H9 (cell line): ENCODE results near the gene LRFN3. TPM values are rescaled to one million over a fixed set of nuclear protein-coding genes. Genes with fewer than 3 reads are reported as not detected.

ENCODE experiments used
- DNase-seq: peaks from one replicate; pipeline ENCODE4 v3.0.0-alpha.2; 2017
- H2AFZ ChIP-seq: one replicate; pipeline ENCODE4 v1.6.1; 2013; ENCODE audit warnings: mild to moderate bottlenecking, low read length, control low read depth, moderate library complexity
- H2AK5ac ChIP-seq: 2 replicates; pipeline ENCODE4 v1.6.1; 2013; ENCODE audit warnings: low read length, control low read depth, mixed read lengths; ENCODE audit not compliant: insufficient read length
- H2BK120ac ChIP-seq: one replicate; pipeline ENCODE4 v1.6.1; 2013; ENCODE audit warnings: low read depth, mild to moderate bottlenecking, low read length, control low read depth, inconsistent platforms; ENCODE audit not compliant: poor library complexity, severe bottlenecking
- H2BK12ac ChIP-seq: 2 replicates; pipeline ENCODE4 v1.6.1; 2013; ENCODE audit warnings: low read length, control low read depth, mixed read lengths, low read depth; ENCODE audit not compliant: insufficient read length
- H2BK15ac ChIP-seq: 2 replicates; pipeline ENCODE4 v1.6.1; 2013; ENCODE audit warnings: low read depth, low read length, control low read depth
- H2BK20ac ChIP-seq: one replicate; pipeline ENCODE4 v1.6.1; 2013; ENCODE audit warnings: low read depth, mild to moderate bottlenecking, low read length, control low read depth, inconsistent platforms; ENCODE audit not compliant: poor library complexity, severe bottlenecking
- H2BK5ac ChIP-seq: 2 replicates; pipeline ENCODE4 v1.6.1; 2013; ENCODE audit warnings: low read length, control low read depth, mixed read lengths; ENCODE audit not compliant: insufficient read length
- H3K14ac ChIP-seq: 2 replicates; pipeline ENCODE4 v1.6.1; 2013; ENCODE audit warnings: low read length, control low read depth; ENCODE audit not compliant: insufficient read depth
- H3K18ac ChIP-seq: 2 replicates; pipeline ENCODE4 v1.6.1; 2013; ENCODE audit warnings: low read depth, mild to moderate bottlenecking, mixed read lengths, low read length, control low read depth; ENCODE audit not compliant: insufficient read length
- H3K23ac ChIP-seq: 2 replicates; pipeline ENCODE4 v1.6.1; 2013; ENCODE audit warnings: low read length, control low read depth, mixed read lengths, low read depth; ENCODE audit not compliant: insufficient read length
- H3K23me2 ChIP-seq: 2 replicates; pipeline ENCODE4 v1.6.1; 2013; ENCODE audit warnings: low read depth, mild to moderate bottlenecking, mixed read lengths, low read length, control low read depth; ENCODE audit not compliant: insufficient read length, poor library complexity, severe bottlenecking
- H3K27ac ChIP-seq: 2 replicates; pipeline ENCODE4 v1.5.1; 2013; ENCODE audit warnings: low read length, control low read depth, mixed read lengths, low read depth; ENCODE audit not compliant: insufficient read length
- H3K27me3 ChIP-seq: 2 replicates; pipeline ENCODE4 v1.6.1; 2013; ENCODE audit warnings: low read length, control low read depth, inconsistent platforms; ENCODE audit not compliant: insufficient read depth
- H3K4ac ChIP-seq: 2 replicates; pipeline ENCODE4 v1.6.1; 2013; ENCODE audit warnings: low read depth, mild to moderate bottlenecking, control low read depth, inconsistent platforms, low read length, moderate library complexity
- H3K4me1 ChIP-seq: 2 replicates; pipeline ENCODE4 v1.6.1; 2013; ENCODE audit warnings: low read length, control low read depth, inconsistent platforms; ENCODE audit not compliant: insufficient read depth
- H3K4me2 ChIP-seq: 2 replicates; pipeline ENCODE4 v1.6.1; 2013; ENCODE audit warnings: low read length, control low read depth, mixed read lengths; ENCODE audit not compliant: insufficient read length, insufficient read depth
- H3K56ac ChIP-seq: 2 replicates; pipeline ENCODE4 v1.6.1; 2013; ENCODE audit warnings: low read depth, mild to moderate bottlenecking, mixed read lengths, low read length, control low read depth; ENCODE audit not compliant: insufficient read length
- H3K79me1 ChIP-seq: 2 replicates; pipeline ENCODE4 v1.6.1; 2013; ENCODE audit warnings: low read depth, mild to moderate bottlenecking, moderate library complexity, low read length, control low read depth, inconsistent platforms; ENCODE audit not compliant: insufficient read depth, poor library complexity, severe bottlenecking
- H3K79me2 ChIP-seq: 2 replicates; pipeline ENCODE4 v1.6.1; 2013; ENCODE audit warnings: low read length, control low read depth, inconsistent platforms; ENCODE audit not compliant: insufficient read depth
- H3K9ac ChIP-seq: 2 replicates; pipeline ENCODE4 v1.6.1; 2013; ENCODE audit warnings: low read length, control low read depth, mixed read lengths; ENCODE audit not compliant: insufficient read length; ENCODE audit errors: extremely low read depth
- H3K9me3 ChIP-seq: one replicate; pipeline ENCODE4 v1.6.1; 2013; ENCODE audit warnings: low read depth, low read length, inconsistent platforms; ENCODE audit not compliant: control insufficient read depth
- H3T11ph ChIP-seq: one replicate; pipeline ENCODE4 v1.6.1; 2013; ENCODE audit warnings: mild to moderate bottlenecking, low read length, control low read depth, inconsistent platforms
- H4K20me1 ChIP-seq: one replicate; pipeline ENCODE4 v1.6.1; 2013; ENCODE audit not compliant: control insufficient read depth, insufficient read length, insufficient read depth
- H4K5ac ChIP-seq: 2 replicates; pipeline ENCODE4 v1.6.1; 2013; ENCODE audit warnings: low read depth, mild to moderate bottlenecking, mixed read lengths, low read length, control low read depth; ENCODE audit not compliant: insufficient read length
- H4K8ac ChIP-seq: replicated peaks from 2 replicates; pipeline ENCODE4 v1.6.1; 2013; ENCODE audit warnings: low read length, control low read depth, mixed read lengths, low read depth; ENCODE audit not compliant: insufficient read length
- H4K91ac ChIP-seq: 2 replicates; pipeline ENCODE4 v1.6.1; 2013; ENCODE audit warnings: low read depth, mild to moderate bottlenecking, moderate library complexity, mixed read lengths, low read length, control low read depth; ENCODE audit not compliant: insufficient read length
- H3K27ac Mint-ChIP-seq, 3 experiments: 2 replicates in 2 of 3; 3 replicates in 1 of 3; pipeline ENCODE4 v1.8.0; 2020 to 2021; ENCODE audit warnings: mixed read lengths in 3 of 3, mild to moderate bottlenecking in 1 of 3, moderate library complexity in 1 of 3
- H3K27me3 Mint-ChIP-seq: 2 replicates; pipeline ENCODE4 v1.8.0; 2021; ENCODE audit warnings: low read depth, mild to moderate bottlenecking, moderate library complexity, mixed read lengths
- H3K36me3 Mint-ChIP-seq, 3 experiments: 2 replicates in 2 of 3; 3 replicates in 1 of 3; pipeline ENCODE4 v1.8.0; 2020 to 2021; ENCODE audit warnings: low read depth in 3 of 3, mixed read lengths in 3 of 3; ENCODE audit not compliant: insufficient read depth in 1 of 3
- H3K4me1 Mint-ChIP-seq, 2 experiments: 2 replicates each; pipeline ENCODE4 v1.8.0; 2020; ENCODE audit warnings: mixed read lengths in 2 of 2
- H3K4me3 Mint-ChIP-seq, 2 experiments: 2 replicates in 1 of 2; 3 replicates in 1 of 2; pipeline ENCODE4 v1.8.0; 2020 to 2021; ENCODE audit warnings: mild to moderate bottlenecking in 2 of 2, mixed read lengths in 2 of 2, moderate library complexity in 1 of 2
- H3K9me3 Mint-ChIP-seq, 2 experiments: 2 replicates in 1 of 2; 3 replicates in 1 of 2; pipeline ENCODE4 v1.8.0; 2020; ENCODE audit warnings: mild to moderate bottlenecking in 2 of 2, mixed read lengths in 2 of 2, moderate library complexity in 1 of 2
- WGBS: extraction: QIAGEN DNeasy Blood & Tissue Kit; methylation state at CpG from one replicate; pipeline ENCODE4 v1.1.7; 2013; ENCODE audit warnings: missing lambda C conversion rate, low lambda C conversion rate, mixed read lengths; ENCODE audit not compliant: insufficient read length; ENCODE audit errors: extremely low coverage; 5-methylcytosine and 5-hydroxymethylcytosine counted together
- total RNA-seq: library from RNA; stranded (reverse); gene quantifications from 2 replicates; pipeline ENCODE4 v1.2.1, GENCODE V29; 2021
- TF ChIP-seq, protein P1 (sequence below): fragments of 200-600 bp; sonication (generic); conservative IDR thresholded peaks from 3 replicates; pipeline ENCODE4 v1.8.0; 2021; ENCODE audit warnings: antibody characterized with exemption, mild to moderate bottlenecking

The LRFN3 gene
- total RNA-seq, 1 experiment from 2014 or later: 20.5 TPM

DNA sequence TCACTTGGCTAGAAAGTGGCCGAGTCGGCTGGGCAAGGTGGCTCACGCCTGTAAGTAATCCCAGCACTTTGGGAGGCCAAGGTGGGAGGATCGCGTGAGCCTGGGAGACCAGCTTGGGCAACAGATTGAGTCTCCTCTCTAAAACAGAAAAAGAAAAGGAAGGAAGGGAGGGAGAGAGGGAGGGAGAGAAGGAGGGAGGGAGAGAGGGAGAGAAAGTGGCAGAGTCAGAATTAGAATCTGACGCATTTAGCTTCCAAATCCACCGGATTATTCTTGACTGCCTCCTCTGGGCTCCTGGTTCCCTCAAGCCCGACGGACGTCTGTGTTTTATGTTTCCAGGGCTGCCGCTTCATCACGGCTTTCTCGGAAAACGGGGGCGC lies 22.5 kb downstream of the LRFN3 start:
- peaks cover 0 to 2% of the 10 kb centered on the region in 2 experiments; a peak in 1 of 5 replicates for H3K9me3 Mint-ChIP-seq
- H3K4me1 Mint-ChIP-seq: 0 out of 4 replicates have a peak, but pooled peaks cover 0 to 3% of the 10 kb centered on the region in 2 experiments
- no peaks in the 10 kb centered on the region for H3K23me2 ChIP-seq
- H3K27ac Mint-ChIP-seq: no peak overlapping the region
- H3K27me3 ChIP-seq: peaks cover 14% of the 10 kb centered on the region
- no peaks in the 10 kb centered on the region for H3K79me2 ChIP-seq
- H3K4ac ChIP-seq: no peak overlapping the region
- H2BK20ac ChIP-seq: no peak overlapping the region
- H4K91ac ChIP-seq: no peak overlapping the region
- no peaks in the 10 kb centered on the region for H3K9me3 ChIP-seq
- H4K5ac ChIP-seq: no peak overlapping the region
- no peak overlapping the region for H2AK5ac ChIP-seq
- peak overlapping the region; percentile 4 for H3K4me2 ChIP-seq
- H3K27ac ChIP-seq: no peak overlapping the region
- no peak overlapping the region for H2AFZ ChIP-seq
- H3K18ac ChIP-seq: no peak overlapping the region
- H2BK12ac ChIP-seq: no peak overlapping the region
- no peak for DNase-seq
- H3K27me3 Mint-ChIP-seq: peaks cover 55% of the 10 kb centered on the region
- peaks cover 2% of the 10 kb centered on the region for H4K20me1 ChIP-seq
- H3K79me1 ChIP-seq: no peaks in the 10 kb centered on the region
- H3T11ph ChIP-seq: no peak overlapping the region
- no peaks in the 10 kb centered on the region for H3K36me3 Mint-ChIP-seq
- no peaks in the 10 kb centered on the region for H3K4me1 ChIP-seq
- TF ChIP-seq, protein P1, sequence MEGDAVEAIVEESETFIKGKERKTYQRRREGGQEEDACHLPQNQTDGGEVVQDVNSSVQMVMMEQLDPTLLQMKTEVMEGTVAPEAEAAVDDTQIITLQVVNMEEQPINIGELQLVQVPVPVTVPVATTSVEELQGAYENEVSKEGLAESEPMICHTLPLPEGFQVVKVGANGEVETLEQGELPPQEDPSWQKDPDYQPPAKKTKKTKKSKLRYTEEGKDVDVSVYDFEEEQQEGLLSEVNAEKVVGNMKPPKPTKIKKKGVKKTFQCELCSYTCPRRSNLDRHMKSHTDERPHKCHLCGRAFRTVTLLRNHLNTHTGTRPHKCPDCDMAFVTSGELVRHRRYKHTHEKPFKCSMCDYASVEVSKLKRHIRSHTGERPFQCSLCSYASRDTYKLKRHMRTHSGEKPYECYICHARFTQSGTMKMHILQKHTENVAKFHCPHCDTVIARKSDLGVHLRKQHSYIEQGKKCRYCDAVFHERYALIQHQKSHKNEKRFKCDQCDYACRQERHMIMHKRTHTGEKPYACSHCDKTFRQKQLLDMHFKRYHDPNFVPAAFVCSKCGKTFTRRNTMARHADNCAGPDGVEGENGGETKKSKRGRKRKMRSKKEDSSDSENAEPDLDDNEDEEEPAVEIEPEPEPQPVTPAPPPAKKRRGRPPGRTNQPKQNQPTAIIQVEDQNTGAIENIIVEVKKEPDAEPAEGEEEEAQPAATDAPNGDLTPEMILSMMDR: no peak
- H3K23ac ChIP-seq: no peak overlapping the region
- no peak overlapping the region for H4K8ac ChIP-seq
- H3K14ac ChIP-seq: no peak overlapping the region
- peak overlapping the region in 1 of 2 experiments; percentile 73; a peak in 3 of 5 replicates for H3K4me3 Mint-ChIP-seq
- H2BK15ac ChIP-seq: no peak overlapping the region
- no peak overlapping the region for H3K9ac ChIP-seq
- H2BK120ac ChIP-seq: no peak overlapping the region
- no peak overlapping the region for H3K56ac ChIP-seq
- WGBS: no CpG with 5 or more reads among the region's 15 CpGs
- no peak overlapping the region for H2BK5ac ChIP-seq
